Activated naive CD4-positive, alpha-beta T cell treated with anti-CD3 and anti-CD28 coated beads for 36 hours (primary cell): ENCODE results near the gene PHACTR1. TPM values are rescaled to one million over a fixed set of nuclear protein-coding genes. Genes with fewer than 3 reads are reported as not detected.

Experiments used
- CTCF ChIA-PET: fragments of 350-600 bp; sonication (Branson Sonifier 250); formaldehyde crosslinking; loops from one replicate; lab custom pipeline; 2021; ENCODE audit warnings: antibody characterized with exemption; lab: Charles Lee
- DNase-seq: peaks from one replicate; pipeline ENCODE4 v3.0.0-alpha.2; 2020
- H3K27ac Mint-ChIP-seq: one replicate; pipeline ENCODE4 v1.8.0; 2021; ENCODE audit warnings: mild to moderate bottlenecking, mixed read lengths
- H3K27me3 Mint-ChIP-seq: one replicate; pipeline ENCODE4 v1.8.0; 2021; ENCODE audit warnings: low read depth, mixed read lengths
- H3K36me3 Mint-ChIP-seq: one replicate; pipeline ENCODE4 v1.8.0; 2021; ENCODE audit warnings: low read depth, mixed read lengths
- H3K4me1 Mint-ChIP-seq: one replicate; pipeline ENCODE4 v1.8.0; 2021; ENCODE audit warnings: low read depth, mixed read lengths
- H3K4me3 Mint-ChIP-seq: one replicate; pipeline ENCODE4 v1.8.0; 2021; ENCODE audit warnings: mild to moderate bottlenecking, moderate library complexity, mixed read lengths
- H3K9me3 Mint-ChIP-seq: one replicate; pipeline ENCODE4 v1.8.0; 2021; ENCODE audit warnings: mixed read lengths
- intact Hi-C: fragments of 100-400 bp; cut with micrococcal nuclease; formaldehyde crosslinking; loops from one replicate; pipeline ENCODE4 v1.15.1; 2023
- total RNA-seq, 2 experiments: library from RNA; stranded (reverse); gene quantifications; one replicate each; pipeline ENCODE4 v1.2.3, GENCODE V29; 2021

The PHACTR1 gene
- total RNA-seq, 2 experiments from 2014 or later, result 0.31 TPM; not detected in 1

DNA sequence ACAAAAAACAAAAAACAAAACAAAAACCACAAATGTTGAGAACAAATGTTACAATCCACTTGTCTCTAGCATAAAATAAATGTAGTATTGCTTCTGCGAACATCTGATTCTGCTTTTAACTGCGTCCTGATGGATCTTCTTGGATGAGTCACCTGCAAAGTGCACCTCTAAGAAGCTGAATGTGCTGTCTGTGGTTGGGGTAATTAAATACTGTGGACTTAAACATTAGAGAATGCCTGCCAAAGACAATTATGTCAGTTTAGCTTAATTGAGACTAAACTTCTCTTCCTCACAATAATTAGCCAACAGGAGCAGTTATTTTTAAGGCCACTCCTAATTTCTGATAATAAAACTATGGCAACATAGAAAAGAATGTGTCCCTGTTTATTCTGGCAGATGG, 253.4 kb downstream of the PHACTR1 start:
- no peak for DNase-seq
- Mint-ChIP-seq H3K4me1 (no peaks in the 10 kb centered on the region), H3K36me3 (no peaks in the 10 kb centered on the region), H3K4me3 (no peak overlapping the region), H3K27ac (no peak overlapping the region), H3K27me3 (peaks cover 17% of the 10 kb centered on the region), H3K9me3 (no peaks in the 10 kb centered on the region)
- CTCF ChIA-PET, result no interaction called here
- intact Hi-C loops, result no loop called here

DNA sequence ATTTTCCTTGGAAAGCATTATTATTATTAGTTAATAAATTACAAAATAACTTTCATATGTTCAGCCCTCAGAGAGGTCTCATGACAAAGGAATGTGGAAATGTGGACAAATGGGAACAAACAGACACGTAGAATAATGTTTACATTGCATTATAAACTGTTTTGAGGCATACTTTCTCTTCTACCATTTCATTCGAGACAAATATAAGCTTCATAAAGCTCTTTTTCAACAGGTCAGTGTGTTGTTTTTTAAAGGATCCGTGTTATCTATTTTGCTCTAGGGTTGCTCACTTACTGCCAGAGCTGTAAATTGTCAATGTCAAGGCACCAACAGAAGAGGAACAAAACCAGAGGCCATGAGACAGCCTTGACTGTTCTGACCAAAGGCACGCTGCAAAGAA, 256.8 kb downstream of the PHACTR1 start:
- H3K27ac Mint-ChIP-seq, result no peak overlapping the region
- H3K27me3 Mint-ChIP-seq, result peaks cover 3% of the 10 kb centered on the region
- no peak for DNase-seq
- no peaks in the 10 kb centered on the region for H3K4me1 Mint-ChIP-seq
- H3K9me3 Mint-ChIP-seq, result no peaks in the 10 kb centered on the region
- H3K36me3 Mint-ChIP-seq, result no peaks in the 10 kb centered on the region
- intact Hi-C loops, result no loop called here
- CTCF ChIA-PET, result no interaction called here
- H3K4me3 Mint-ChIP-seq, result no peak overlapping the region

GRCh38 chr6:12974551-12974950, 258.0 kb downstream of the PHACTR1 start:
- CTCF ChIA-PET, result no interaction called here
- no peak for DNase-seq
- Mint-ChIP-seq H3K9me3 (no peaks in the 10 kb centered on the region), H3K4me1 (no peaks in the 10 kb centered on the region), H3K27me3 (peaks cover 2% of the 10 kb centered on the region), H3K36me3 (no peaks in the 10 kb centered on the region), H3K27ac (no peak overlapping the region), H3K4me3 (no peak overlapping the region)
- intact Hi-C loops, result no loop called here

DNA sequence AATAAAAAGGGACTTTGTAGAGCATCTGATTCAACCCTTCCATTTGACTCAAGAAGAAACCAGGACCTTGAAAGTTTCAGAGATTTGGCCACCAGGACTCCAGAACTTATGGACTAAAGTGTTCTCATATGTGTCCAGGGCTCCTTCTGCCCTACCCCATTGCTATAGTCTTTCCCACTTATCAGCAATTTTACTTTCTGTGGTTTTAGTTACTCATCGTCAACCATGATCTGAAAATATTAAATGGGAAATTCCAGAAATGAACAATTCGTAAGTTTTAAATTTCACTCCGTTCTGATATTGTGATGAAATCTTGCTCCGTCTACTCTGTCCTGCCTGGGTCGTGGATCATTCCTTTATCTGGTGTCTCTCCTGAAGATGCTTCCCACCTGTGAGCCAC, 259.8 kb downstream of the PHACTR1 start:
- CTCF ChIA-PET, result no interaction called here
- H3K36me3 Mint-ChIP-seq, result no peaks in the 10 kb centered on the region
- no peak for DNase-seq
- no peak overlapping the region for H3K4me3 Mint-ChIP-seq
- intact Hi-C loops, result no loop called here
- H3K27me3 Mint-ChIP-seq, result peaks cover 2% of the 10 kb centered on the region
- H3K27ac Mint-ChIP-seq, result no peak overlapping the region
- H3K4me1 Mint-ChIP-seq, result no peaks in the 10 kb centered on the region
- H3K9me3 Mint-ChIP-seq, result no peaks in the 10 kb centered on the region

GRCh38 chr6:12977206-12977605, 260.6 kb downstream of the PHACTR1 start:
- H3K4me3 Mint-ChIP-seq, result no peak overlapping the region
- CTCF ChIA-PET, result no interaction called here
- no peak overlapping the region for H3K27ac Mint-ChIP-seq
- no peaks in the 10 kb centered on the region for H3K9me3 Mint-ChIP-seq
- no peak for DNase-seq
- peaks cover 2% of the 10 kb centered on the region for H3K27me3 Mint-ChIP-seq
- intact Hi-C loops, result no loop called here
- no peaks in the 10 kb centered on the region for H3K4me1 Mint-ChIP-seq
- no peaks in the 10 kb centered on the region for H3K36me3 Mint-ChIP-seq

DNA sequence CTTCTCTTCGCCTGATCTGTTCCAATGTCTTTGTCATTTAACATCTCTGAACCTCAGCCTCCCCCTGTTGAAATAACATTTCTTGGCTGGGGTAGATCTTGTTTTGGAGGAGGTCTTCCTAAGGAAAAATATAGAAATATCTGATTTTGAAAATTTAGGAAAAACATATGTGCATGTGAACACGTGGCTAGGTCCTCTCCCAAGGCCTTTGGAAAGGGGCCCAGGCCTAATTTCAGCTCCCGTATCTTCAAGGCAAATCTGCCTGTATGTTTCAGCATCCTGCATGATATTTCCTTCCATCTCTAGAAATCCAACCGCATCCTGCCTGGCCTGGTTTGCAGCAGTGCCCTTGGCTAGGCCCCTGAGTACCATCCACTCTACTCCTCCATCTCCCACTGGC, 261.2 kb downstream of the PHACTR1 start:
- H3K4me1 Mint-ChIP-seq, result no peaks in the 10 kb centered on the region
- CTCF ChIA-PET, result no interaction called here
- H3K9me3 Mint-ChIP-seq, result no peaks in the 10 kb centered on the region
- no peaks in the 10 kb centered on the region for H3K36me3 Mint-ChIP-seq
- peaks cover 3% of the 10 kb centered on the region for H3K27me3 Mint-ChIP-seq
- intact Hi-C loops, result no loop called here
- no peak for DNase-seq
- H3K27ac Mint-ChIP-seq, result no peak overlapping the region
- H3K4me3 Mint-ChIP-seq, result no peak overlapping the region

DNA sequence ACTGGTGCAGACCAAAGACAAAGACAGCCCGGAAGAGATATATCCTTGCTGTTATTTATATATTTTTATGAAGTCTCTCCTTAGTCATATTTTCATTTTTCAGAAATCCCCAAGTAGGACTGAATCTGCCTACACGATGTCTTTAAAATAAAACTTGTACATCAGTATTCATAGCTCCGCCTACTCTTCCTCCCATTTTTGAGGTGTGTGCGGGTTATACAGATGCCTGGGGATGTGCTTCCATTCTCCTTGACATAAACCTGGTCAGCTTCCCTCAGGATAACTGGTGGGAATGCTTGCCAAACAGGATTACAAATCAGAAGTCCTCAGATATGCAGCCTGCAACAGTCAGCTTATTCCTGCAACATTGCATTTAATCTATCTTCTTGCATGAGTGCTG, 264.2 kb downstream of the PHACTR1 start:
- no peaks in the 10 kb centered on the region for H3K9me3 Mint-ChIP-seq
- no peak overlapping the region for H3K4me3 Mint-ChIP-seq
- no peaks in the 10 kb centered on the region for H3K36me3 Mint-ChIP-seq
- peaks cover 3% of the 10 kb centered on the region for H3K27me3 Mint-ChIP-seq
- H3K4me1 Mint-ChIP-seq, result no peaks in the 10 kb centered on the region
- no peak for DNase-seq
- CTCF ChIA-PET, result interaction anchor here (0.6 kb wide), 1 partner anchor 749 kb away, joined by 3 read pairs; no protein-coding TSS in a partner anchor
- intact Hi-C loops, result no loop called here
- no peak overlapping the region for H3K27ac Mint-ChIP-seq

DNA sequence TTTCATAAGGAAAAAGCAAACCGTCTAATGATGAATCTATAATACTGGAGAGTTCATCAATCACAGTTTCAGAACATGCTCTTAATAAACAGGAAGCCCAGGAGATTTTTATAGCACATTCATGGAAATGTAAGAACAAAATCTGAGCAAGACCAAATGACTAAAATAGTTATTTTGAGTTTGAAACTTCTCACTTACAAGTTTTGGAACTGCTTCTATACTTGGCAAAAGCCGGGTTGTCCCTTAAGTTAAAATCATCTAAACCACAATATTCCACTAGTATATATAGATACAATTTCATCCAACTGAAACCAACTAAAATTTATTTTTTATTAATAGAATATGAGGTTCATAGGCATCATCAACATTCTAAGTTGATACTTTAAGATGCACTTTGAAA, 268.2 kb downstream of the PHACTR1 start:
- Mint-ChIP-seq H3K4me1 (no peaks in the 10 kb centered on the region), H3K27ac (no peak overlapping the region), H3K9me3 (no peaks in the 10 kb centered on the region), H3K36me3 (no peaks in the 10 kb centered on the region), H3K27me3 (peaks cover 3% of the 10 kb centered on the region), H3K4me3 (no peak overlapping the region)
- CTCF ChIA-PET, result no interaction called here
- intact Hi-C loops, result no loop called here
- no peak for DNase-seq

- H3K4me1 Mint-ChIP-seq, result no peaks in the 10 kb centered on the region
- H3K4me3 Mint-ChIP-seq, result no peak overlapping the region
- H3K27ac Mint-ChIP-seq, result no peak overlapping the region
- no peaks in the 10 kb centered on the region for H3K36me3 Mint-ChIP-seq
- H3K27me3 Mint-ChIP-seq, result peaks cover 5% of the 10 kb centered on the region
- no peak for DNase-seq
- intact Hi-C loops, result no loop called here
- CTCF ChIA-PET, result no interaction called here
- H3K9me3 Mint-ChIP-seq, result no peaks in the 10 kb centered on the region
Measured at GRCh38 chr6:12987783-12988182, 271.2 kb downstream of the PHACTR1 start.

DNA sequence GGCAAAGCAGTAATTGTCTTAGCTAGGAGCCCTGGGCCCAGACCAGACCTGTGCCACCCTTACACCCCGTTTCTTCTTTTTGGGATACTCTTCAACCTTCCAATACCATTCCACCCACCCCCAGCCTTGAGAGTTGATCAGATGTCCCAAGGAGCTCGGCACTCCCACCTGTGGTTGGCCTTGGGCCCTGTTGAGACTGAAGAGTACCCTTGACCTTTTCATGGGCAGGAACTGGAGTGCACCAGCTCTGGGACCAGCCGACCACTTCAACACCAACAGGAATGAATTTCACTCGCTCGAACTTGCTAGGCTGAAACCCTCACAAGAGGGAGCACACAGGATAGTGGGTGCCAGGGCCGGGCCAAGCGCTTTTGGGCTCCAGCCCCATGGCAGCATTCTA, 273.6 kb downstream of the PHACTR1 start:
- CTCF ChIA-PET, result no interaction called here
- intact Hi-C loops, result no loop called here
- Mint-ChIP-seq H3K4me3 (no peak overlapping the region), H3K27me3 (peaks cover 11% of the 10 kb centered on the region), H3K4me1 (no peaks in the 10 kb centered on the region), H3K27ac (no peak overlapping the region), H3K36me3 (no peaks in the 10 kb centered on the region), H3K9me3 (peaks cover 4% of the 10 kb centered on the region)
- no peak for DNase-seq

DNA sequence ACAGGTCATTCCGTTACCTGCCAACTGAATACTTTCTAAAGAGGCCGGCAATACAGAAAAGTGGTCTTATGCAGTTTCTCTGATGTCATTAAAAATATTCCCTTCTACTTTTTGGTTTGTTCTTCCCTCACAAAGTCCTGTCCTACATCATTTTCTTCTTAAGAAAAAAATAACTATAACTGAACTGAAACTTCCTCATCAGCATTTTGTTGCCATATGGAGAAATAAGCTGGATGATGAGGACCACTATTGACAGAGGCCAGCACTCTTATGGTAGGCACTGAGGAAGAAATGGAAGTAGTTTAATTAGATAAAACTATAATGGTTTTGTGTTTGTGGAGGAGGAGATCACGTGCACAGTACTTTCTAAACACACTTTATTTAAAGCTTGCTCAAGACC, 274.9 kb downstream of the PHACTR1 start:
- Mint-ChIP-seq H3K27me3 (peaks cover 11% of the 10 kb centered on the region), H3K27ac (no peak overlapping the region), H3K4me3 (no peak overlapping the region), H3K9me3 (peaks cover 4% of the 10 kb centered on the region), H3K4me1 (no peaks in the 10 kb centered on the region), H3K36me3 (no peaks in the 10 kb centered on the region)
- intact Hi-C loops, result no loop called here
- no peak for DNase-seq
- CTCF ChIA-PET, result no interaction called here

GRCh38 chr6:12992770-12993169, 276.2 kb downstream of the PHACTR1 start:
- H3K4me3 Mint-ChIP-seq, result no peak overlapping the region
- DNase-seq, result no peak
- no peaks in the 10 kb centered on the region for H3K36me3 Mint-ChIP-seq
- H3K9me3 Mint-ChIP-seq, result peaks cover 4% of the 10 kb centered on the region
- H3K27ac Mint-ChIP-seq, result no peak overlapping the region
- intact Hi-C loops, result no loop called here
- H3K27me3 Mint-ChIP-seq, result peaks cover 11% of the 10 kb centered on the region
- CTCF ChIA-PET, result no interaction called here
- no peaks in the 10 kb centered on the region for H3K4me1 Mint-ChIP-seq

GRCh38 chr6:12993283-12993898, 276.8 kb downstream of the PHACTR1 start:
- intact Hi-C loops, result no loop called here
- CTCF ChIA-PET, result no interaction called here
- no peaks in the 10 kb centered on the region for H3K36me3 Mint-ChIP-seq
- no peak overlapping the region for H3K4me3 Mint-ChIP-seq
- H3K27me3 Mint-ChIP-seq, result peaks cover 11% of the 10 kb centered on the region
- H3K4me1 Mint-ChIP-seq, result no peaks in the 10 kb centered on the region
- DNase-seq, result no peak
- peaks cover 4% of the 10 kb centered on the region for H3K9me3 Mint-ChIP-seq
- H3K27ac Mint-ChIP-seq, result no peak overlapping the region
